Smooth muscle cell (in vitro differentiated cells): ENCODE measurements around the gene INS. TPM values are rescaled to one million over a fixed set of nuclear protein-coding genes. Genes with fewer than 3 reads are reported as not detected.

Experiments
- DNase-seq: peaks from one replicate; lab custom pipeline; 2025; ENCODE audit not compliant: unreplicated experiment; lab: John Stamatoyannopoulos, UW
- H2AFZ ChIP-seq: fragments of 200-600 bp; sonication (generic); 2 replicates; pipeline ENCODE4 v1.6.0; 2016; ENCODE audit warnings: antibody characterized with exemption, low read depth, mild to moderate bottlenecking
- H3F3A ChIP-seq: fragments of 200-600 bp; sonication (generic); 2 replicates; pipeline ENCODE4 v1.6.0; 2017; ENCODE audit warnings: antibody characterized with exemption, low read depth
- H3K27ac ChIP-seq: fragments of 200-600 bp; sonication (generic); 2 replicates; pipeline ENCODE4 v1.5.1; 2016; ENCODE audit warnings: low read depth, mild to moderate bottlenecking
- H3K27me3 ChIP-seq: fragments of 200-600 bp; sonication (generic); 2 replicates; pipeline ENCODE4 v1.6.1; 2016; ENCODE audit warnings: low read depth, mild to moderate bottlenecking
- H3K36me3 ChIP-seq: fragments of 200-600 bp; sonication (generic); 2 replicates; pipeline ENCODE4 v1.5.1; 2016; ENCODE audit warnings: low read depth
- H3K4me1 ChIP-seq: fragments of 200-600 bp; sonication (generic); 2 replicates; pipeline ENCODE4 v1.5.1; 2016; ENCODE audit warnings: low read depth
- H3K4me2 ChIP-seq: fragments of 200-600 bp; sonication (generic); 2 replicates; pipeline ENCODE4 v1.6.0; 2016; ENCODE audit warnings: mild to moderate bottlenecking
- H3K4me3 ChIP-seq: fragments of 200-600 bp; sonication (generic); 2 replicates; pipeline ENCODE4 v1.5.1; 2016; ENCODE audit warnings: mild to moderate bottlenecking
- H3K79me2 ChIP-seq: fragments of 200-600 bp; sonication (generic); 2 replicates; pipeline ENCODE4 v1.6.0; 2016; ENCODE audit warnings: low read depth, mild to moderate bottlenecking
- H3K9ac ChIP-seq: fragments of 200-600 bp; sonication (generic); 2 replicates; pipeline ENCODE4 v1.6.0; 2016; ENCODE audit warnings: low read depth
- H3K9me3 ChIP-seq: fragments of 200-600 bp; sonication (generic); replicated peaks from 2 replicates; pipeline ENCODE4 v1.5.1; 2016; ENCODE audit warnings: low read depth
- H4K20me1 ChIP-seq: fragments of 200-600 bp; sonication (generic); 2 replicates; pipeline ENCODE4 v1.6.0; 2016; ENCODE audit warnings: low read depth
- WGBS: methylation state at CpG from one replicate; pipeline ENCODE4 v1.1.7; 2016; ENCODE audit warnings: low lambda C conversion rate; 5-methylcytosine and 5-hydroxymethylcytosine counted together
- polyA plus RNA-seq: library from polyadenylated mRNA; unstranded; fragments of >200 nt; fragmentation: Nextera tagmentation; extraction: Ambion mirVana; gene quantifications from 2 replicates; pipeline ENCODE4 v1.2.1, GENCODE V29; 2016
- total RNA-seq: library from RNA; depleted of rRNA; stranded (reverse); fragments of >200 nt; gene quantifications from 2 replicates; pipeline ENCODE4 v1.2.3, GENCODE V29; 2014
- TF ChIP-seq, protein P1 (sequence below): fragments of 200-600 bp; sonication (generic); IDR thresholded peaks from 2 replicates; pipeline ENCODE4 v1.5.1; 2017; ENCODE audit warnings: borderline replicate concordance, mild to moderate bottlenecking, antibody characterized with exemption; ENCODE audit not compliant: insufficient read depth, poor library complexity, severe bottlenecking

INS gene
- total and polyA plus RNA-seq, 2 experiments from 2014 or later, result not detected

DNA sequence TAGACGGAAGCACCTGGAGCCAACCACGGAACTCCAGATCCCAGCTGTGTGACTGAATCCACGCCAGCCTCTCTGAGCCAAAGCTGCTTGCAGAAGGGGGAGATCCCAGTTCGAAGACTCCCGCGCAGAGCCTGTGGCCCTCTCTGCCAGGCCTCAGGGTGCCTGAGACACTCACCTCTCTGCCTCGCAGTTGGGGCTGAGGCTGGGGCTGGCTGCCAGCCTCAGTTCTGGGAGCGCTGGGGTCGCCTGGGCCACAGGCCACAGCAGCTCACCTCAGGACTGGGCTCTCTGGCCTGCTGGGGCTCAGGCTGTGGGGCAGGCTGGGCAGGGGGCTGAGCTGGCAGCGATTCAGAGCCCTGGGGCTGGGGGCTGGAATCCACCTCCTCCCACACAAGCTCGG lies 13.6 kb downstream of the INS start:
- Histone ChIP-seq H3K9ac (no peak overlapping the region), H3K27me3 (no peaks in the 10 kb centered on the region), H2AFZ (no peak overlapping the region), H3F3A (no peaks in the 10 kb centered on the region), H3K36me3 (no peaks in the 10 kb centered on the region), H3K9me3 (no peaks in the 10 kb centered on the region), H3K79me2 (peaks cover 23% of the 10 kb centered on the region), H3K4me1 (peaks cover 33% of the 10 kb centered on the region), H3K4me2 (no peak overlapping the region), H3K27ac (no peak overlapping the region), H3K4me3 (no peak overlapping the region), H4K20me1 (peaks cover 3% of the 10 kb centered on the region)
- TF ChIP-seq, protein P1, sequence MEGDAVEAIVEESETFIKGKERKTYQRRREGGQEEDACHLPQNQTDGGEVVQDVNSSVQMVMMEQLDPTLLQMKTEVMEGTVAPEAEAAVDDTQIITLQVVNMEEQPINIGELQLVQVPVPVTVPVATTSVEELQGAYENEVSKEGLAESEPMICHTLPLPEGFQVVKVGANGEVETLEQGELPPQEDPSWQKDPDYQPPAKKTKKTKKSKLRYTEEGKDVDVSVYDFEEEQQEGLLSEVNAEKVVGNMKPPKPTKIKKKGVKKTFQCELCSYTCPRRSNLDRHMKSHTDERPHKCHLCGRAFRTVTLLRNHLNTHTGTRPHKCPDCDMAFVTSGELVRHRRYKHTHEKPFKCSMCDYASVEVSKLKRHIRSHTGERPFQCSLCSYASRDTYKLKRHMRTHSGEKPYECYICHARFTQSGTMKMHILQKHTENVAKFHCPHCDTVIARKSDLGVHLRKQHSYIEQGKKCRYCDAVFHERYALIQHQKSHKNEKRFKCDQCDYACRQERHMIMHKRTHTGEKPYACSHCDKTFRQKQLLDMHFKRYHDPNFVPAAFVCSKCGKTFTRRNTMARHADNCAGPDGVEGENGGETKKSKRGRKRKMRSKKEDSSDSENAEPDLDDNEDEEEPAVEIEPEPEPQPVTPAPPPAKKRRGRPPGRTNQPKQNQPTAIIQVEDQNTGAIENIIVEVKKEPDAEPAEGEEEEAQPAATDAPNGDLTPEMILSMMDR, result no peak
- WGBS, result 96% methylated on average over 9 of the region's 11 CpGs
- no peak for DNase-seq

DNA sequence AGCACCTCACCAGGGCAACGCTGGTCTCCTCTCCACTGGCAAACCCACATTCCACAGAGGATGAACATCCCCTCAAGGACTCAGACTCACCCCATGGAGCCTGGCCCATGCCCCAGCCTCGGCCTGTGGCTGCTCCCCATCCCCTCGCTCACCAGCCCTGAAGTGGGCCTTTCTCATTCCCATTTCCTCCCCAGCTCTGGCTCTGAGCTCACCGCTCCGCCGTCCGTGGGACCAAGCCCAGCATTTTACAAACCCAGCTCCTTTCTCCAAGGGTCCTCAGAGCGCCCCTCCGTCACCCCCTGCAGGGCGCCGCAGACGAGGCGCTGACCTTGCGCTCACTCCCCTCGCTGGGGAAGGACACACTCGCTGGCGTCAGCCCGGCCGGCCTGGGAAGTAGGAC lies 15.0 kb downstream of the INS start:
- Histone ChIP-seq H3K27me3 (no peaks in the 10 kb centered on the region), H3K4me1 (peaks cover 35% of the 10 kb centered on the region), H4K20me1 (peaks cover 3% of the 10 kb centered on the region), H3K27ac (no peak overlapping the region), H3F3A (no peaks in the 10 kb centered on the region), H3K36me3 (no peaks in the 10 kb centered on the region), H3K9ac (no peak overlapping the region), H3K79me2 (peaks cover 35% of the 10 kb centered on the region), H3K4me2 (no peak overlapping the region), H2AFZ (no peak overlapping the region), H3K4me3 (no peak overlapping the region), H3K9me3 (no peaks in the 10 kb centered on the region)
- DNase-seq, result no peak
- TF ChIP-seq, protein P1, result no peak
- 83% methylated on average over 19 of the region's 19 CpGs for WGBS

DNA sequence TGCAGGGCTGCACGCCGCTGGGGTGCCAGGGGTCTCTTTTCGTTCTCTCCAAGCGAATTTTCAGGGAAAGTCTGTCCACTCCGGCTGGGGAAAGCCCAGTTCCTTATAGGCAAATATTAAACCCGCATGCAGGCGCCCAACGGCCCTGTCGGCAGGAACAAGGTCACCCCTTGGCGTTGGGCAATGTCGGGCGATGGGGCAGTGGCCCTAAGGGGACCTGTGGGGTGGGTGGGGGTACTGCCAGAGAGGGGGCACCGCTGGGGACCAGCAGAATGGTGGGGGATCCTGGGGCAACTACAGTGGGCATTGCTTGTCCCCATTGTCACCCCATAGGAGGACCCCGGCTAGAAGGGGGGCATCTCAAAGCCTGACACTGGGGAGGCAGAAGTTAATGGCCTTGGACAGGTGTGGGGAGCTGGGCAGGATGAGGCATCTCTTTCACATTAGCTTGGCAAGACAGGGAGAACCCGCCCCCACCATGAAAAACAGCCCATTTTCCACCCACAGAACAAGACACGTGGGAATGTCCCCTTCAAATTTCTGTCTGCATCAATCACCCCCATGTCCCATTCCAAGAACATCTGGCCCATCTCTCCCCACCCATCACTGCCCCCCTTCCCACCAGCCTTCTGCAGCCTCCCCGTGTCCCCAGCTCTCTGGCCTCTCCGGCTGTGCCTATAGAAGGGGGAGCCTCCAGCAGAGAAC lies 16.3 kb downstream of the INS start:
- Histone ChIP-seq H3K79me2 (peaks cover 48% of the 10 kb centered on the region), H3K4me2 (peak overlapping the region; percentile 99), H3K36me3 (no peaks in the 10 kb centered on the region), H3K4me3 (peak overlapping the region; percentile 87), H4K20me1 (peaks cover 3% of the 10 kb centered on the region), H3K9me3 (no peaks in the 10 kb centered on the region), H3K9ac (peak overlapping the region; percentile 62), H3K27me3 (no peaks in the 10 kb centered on the region), H3F3A (peaks cover 5% of the 10 kb centered on the region), H3K4me1 (peaks cover 34% of the 10 kb centered on the region), H2AFZ (no peak overlapping the region), H3K27ac (no peak overlapping the region)
- TF ChIP-seq, protein P1, result no peak
- DNase-seq, result no peak
- 50% methylated on average over 18 of the region's 18 CpGs for WGBS
